K562 (cell line): ENCODE data around the gene PSME1. TPM values are rescaled to one million over a fixed set of nuclear protein-coding genes. Genes with fewer than 3 reads are reported as not detected.

Experiments used
- ATAC-seq: fragments of 200-7000 bp; cut with Tn5 transposase; 3 replicates; pipeline ENCODE4 v1.9.1; 2020; ENCODE audit warnings: moderate library complexity
- BruUV-seq: library from RNA; stranded (reverse); fragments of 400-500 nt; replicated peaks from 2 replicates; lab custom pipeline; 2021; lab: Mats Ljungman, UMichigan
- CTCF ChIA-PET: fragments of 300-600 bp; formaldehyde crosslinking; extraction: SDS; loops from one replicate; lab custom pipeline; 2021; ENCODE audit warnings: low intra/inter-chr PET ratio; lab: Yijun Ruan, JAX
- POLR2A ChIA-PET: fragments of 300-600, 350-650 bp; sonication (Branson Sonifier 250); formaldehyde crosslinking; extraction: SDS; loops from one replicate; lab custom pipeline; 2021; ENCODE audit warnings: antibody characterized with exemption, inconsistent platforms; lab: Yijun Ruan, JAX
- DNase-seq, 4 experiments: peaks; one replicate each; pipeline versions ENCODE4 v3.0.0 to v3.0.0-alpha.2; 2011 to 2018; ENCODE audit warnings: low spot score in 3 of 4, mixed read lengths in 3 of 4; ENCODE audit errors: extremely low read depth in 1 of 4
- FAIRE-seq: peaks from 2 replicates; lab custom pipeline; 2011; peaks lifted over from hg19 to GRCh38; lab: Jason Lieb, UNC
- H2AFZ ChIP-seq: 2 replicates; pipeline ENCODE4 v1.6.0; 2011; ENCODE audit warnings: low read depth, low read length, control low read depth, inconsistent platforms
- H3K27ac ChIP-seq: fragments of 200-600 bp; 3 replicates; pipeline ENCODE4 v1.8.0; 2011; ENCODE audit warnings: low read depth, mild to moderate bottlenecking, control low read depth, inconsistent platforms, low read length, moderate library complexity, mixed read lengths; ENCODE audit errors: extremely low read depth
- H3K27me3 ChIP-seq, 2 experiments: fragments of 300-600 bp in 1 of 2; 2 replicates in 1 of 2; 3 replicates in 1 of 2; pipeline versions ENCODE4 v1.6.0 to v1.8.0; 2011; ENCODE audit warnings: inconsistent platforms in 2 of 2, low read length in 2 of 2, mild to moderate bottlenecking in 1 of 2, mixed read lengths in 1 of 2, moderate library complexity in 1 of 2; ENCODE audit not compliant: control insufficient read depth in 2 of 2, insufficient read depth in 2 of 2
- H3K36me3 ChIP-seq: fragments of 300-600 bp; 3 replicates; pipeline ENCODE4 v1.8.0; 2011; ENCODE audit warnings: mild to moderate bottlenecking, low read length, inconsistent platforms; ENCODE audit not compliant: control insufficient read depth, insufficient read depth
- H3K4me1 ChIP-seq, 2 experiments: fragments of 200-600 bp in 1 of 2; replicated peaks in 1 of 2; 2 replicates in 1 of 2; 3 replicates in 1 of 2; pipeline versions ENCODE4 v1.5.1 to v1.8.0; 2011; ENCODE audit warnings: inconsistent platforms in 2 of 2, low read length in 2 of 2, mild to moderate bottlenecking in 1 of 2, mixed read lengths in 1 of 2, moderate library complexity in 1 of 2; ENCODE audit not compliant: control insufficient read depth in 2 of 2, insufficient read depth in 2 of 2
- H3K4me2 ChIP-seq: 2 replicates; pipeline ENCODE4 v1.6.1; 2011; ENCODE audit warnings: low read length, control low read depth, inconsistent platforms, mixed read lengths; ENCODE audit not compliant: insufficient read depth
- H3K4me3 ChIP-seq: fragments of 200-600 bp; sonication (generic), shearing (Covaris generic); 2 replicates; pipeline ENCODE4 v1.5.1; 2016; ENCODE audit warnings: control low read depth, inconsistent platforms
- H3K79me2 ChIP-seq: fragments of 200-600 bp; 3 replicates; pipeline ENCODE4 v1.8.0; 2011; ENCODE audit warnings: low read length, inconsistent platforms; ENCODE audit not compliant: control insufficient read depth, insufficient read depth
- H3K9ac ChIP-seq, 2 experiments: 2 replicates each; pipeline versions ENCODE4 v1.6.0 to v1.6.1; 2011; ENCODE audit warnings: low read depth in 2 of 2, low read length in 2 of 2, control low read depth in 1 of 2, inconsistent platforms in 1 of 2, mild to moderate bottlenecking in 1 of 2, mixed read lengths in 1 of 2; ENCODE audit not compliant: insufficient read depth in 1 of 2
- H3K9me1 ChIP-seq: one replicate; pipeline ENCODE4 v1.6.0; 2011; ENCODE audit warnings: inconsistent platforms, mild to moderate bottlenecking, low read length, moderate library complexity; ENCODE audit not compliant: control insufficient read depth, insufficient read depth
- H3K9me3 ChIP-seq: replicated peaks from 2 replicates; pipeline ENCODE4 v1.5.1; 2011; ENCODE audit warnings: low read depth, low read length, inconsistent platforms; ENCODE audit not compliant: control insufficient read depth, insufficient read depth
- H4K20me1 ChIP-seq: replicated peaks from 2 replicates; pipeline ENCODE4 v1.6.1; 2011; ENCODE audit warnings: low read length, inconsistent platforms, mixed read lengths; ENCODE audit not compliant: control insufficient read depth, insufficient read depth
- POLR2AphosphoS5 ChIP-seq: IDR thresholded peaks from 2 replicates; pipeline ENCODE4 v1.6.1; 2011; ENCODE audit warnings: mild to moderate bottlenecking, low read depth, low read length, moderate library complexity; ENCODE audit not compliant: control insufficient read depth, insufficient read depth
- POLR2G ChIP-seq: fragments of 200-400 bp; formaldehyde crosslinking; IDR thresholded peaks from 2 replicates; pipeline ENCODE4 v1.6.1; 2017; ENCODE audit warnings: low read depth, mild to moderate bottlenecking, antibody characterized with exemption, low read length, moderate library complexity
- RBFOX2 ChIP-seq: fragments of 200-400 bp; formaldehyde crosslinking; IDR thresholded peaks from 2 replicates; pipeline ENCODE4 v1.6.1; 2017; ENCODE audit warnings: low read depth, mild to moderate bottlenecking, low read length, moderate library complexity
- SMARCE1 ChIP-seq: fragments of 450-650 bp; IDR thresholded peaks from 2 replicates; pipeline ENCODE4 v1.7.1; 2016; ENCODE audit warnings: mild to moderate bottlenecking
- SP2 ChIP-seq: IDR thresholded peaks from 2 replicates; pipeline ENCODE4 v1.6.1; 2011; ENCODE audit warnings: mild to moderate bottlenecking, low read depth, low read length, moderate library complexity; ENCODE audit not compliant: poor library complexity, severe bottlenecking; ENCODE audit errors: extremely low read depth
- TSC22D4 ChIP-seq: fragments of 450-650 bp; IDR thresholded peaks from 2 replicates; pipeline ENCODE4 v1.6.1; 2016; ENCODE audit warnings: missing genetic modification characterization, missing biosample characterization, control low read depth
- ZNF212 ChIP-seq: fragments of 450-650 bp; formaldehyde crosslinking; IDR thresholded peaks from 2 replicates; pipeline ENCODE4 v1.4.0; 2020; ENCODE audit warnings: mild to moderate bottlenecking
- WGBS: fragments of 100-300 bp; shearing (Covaris generic); methylation state at CpG from one replicate; pipeline ENCODE4 v1.1.6; 2016; ENCODE audit warnings: low coverage, mixed read lengths; ENCODE audit not compliant: insufficient coverage; ENCODE audit errors: missing lambda C conversion rate; 5-methylcytosine and 5-hydroxymethylcytosine counted together
- in situ Hi-C: fragments of 300-500 bp; cut with MboI; formaldehyde crosslinking; loops from 4 replicates; pipeline ENCODE4 v1.15.0; 2018; ENCODE audit warnings: inconsistent platforms, mixed read lengths
- intact Hi-C: fragments of 100-400 bp; cut with micrococcal nuclease; formaldehyde crosslinking; loops from 2 replicates; pipeline ENCODE4 v1.14.2; 2022
- polyA plus RNA-seq, 8 experiments: library from polyadenylated mRNA; depleted of rRNA in 4 of 8; stranded (reverse) in 5 of 8; unstranded in 3 of 8; fragments of >200 nt; fragmentation: Nextera tagmentation in 2 of 8; fragmentation: Illumina TruSeq in 1 of 8; extraction: Ambion mirVana in 2 of 8; extraction: Trizol in 1 of 8; gene quantifications; 2 replicates each; pipeline versions ENCODE4 v1.2.1 to v1.2.3, GENCODE V29; 2011 to 2014; ENCODE audit warnings: inconsistent platforms in 1 of 8, missing spikeins in 1 of 8
- total RNA-seq, 7 experiments: library from RNA; depleted of rRNA in 6 of 7; stranded (reverse); fragments of >200 nt in 6 of 7; fragmentation: Illumina TruSeq in 2 of 7; extraction: Trizol in 2 of 7; gene quantifications; 2 replicates each; pipeline versions ENCODE4 v1.2.1 to v1.2.3, GENCODE V29; 2011 to 2021; ENCODE audit warnings: low replicate concordance in 1 of 7
- TF ChIP-seq, protein P1 (sequence below): fragments of 450-650 bp; formaldehyde crosslinking; IDR thresholded peaks from 2 replicates; pipeline ENCODE4 v1.4.0; 2020; ENCODE audit warnings: mild to moderate bottlenecking, mixed read lengths

PSME1 gene
- total and polyA plus RNA-seq, 9 of the 15 experiments (the other 6 are each of a cell fraction or from before 2014, with no cell fraction given), result 20.3 to 180 (median 67.5) TPM

DNA sequence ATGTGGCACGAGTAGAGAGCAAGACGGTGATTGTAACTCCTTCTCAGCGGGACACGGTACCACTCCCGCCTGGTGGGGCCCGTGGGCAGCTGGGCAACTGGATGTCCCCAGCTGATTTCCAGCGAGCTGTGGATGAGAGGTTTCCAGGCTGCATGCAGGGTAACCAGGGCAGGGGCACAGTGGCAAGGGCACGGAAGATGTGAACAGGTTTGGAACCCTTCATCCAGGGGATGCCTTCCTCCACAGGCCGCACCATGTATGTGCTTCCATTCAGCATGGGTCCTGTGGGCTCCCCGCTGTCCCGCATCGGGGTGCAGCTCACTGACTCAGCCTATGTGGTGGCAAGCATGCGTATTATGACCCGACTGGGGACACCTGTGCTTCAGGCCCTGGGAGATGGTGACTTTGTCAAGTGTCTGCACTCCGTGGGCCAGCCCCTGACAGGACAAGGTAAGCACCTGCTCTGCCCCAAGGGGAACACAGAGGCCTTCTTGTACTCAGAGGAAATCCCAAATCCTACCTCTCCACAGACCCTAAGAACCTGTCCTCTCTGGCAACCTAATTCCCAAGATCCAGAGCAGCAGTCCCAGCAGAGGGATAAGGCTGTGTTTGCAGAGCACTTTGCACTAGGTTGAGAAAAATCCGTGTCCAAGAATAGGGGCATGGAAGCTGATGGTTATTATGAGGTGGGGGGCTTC, 37.6 kb upstream of the PSME1 start:
- Histone ChIP-seq H3K27ac (no peak overlapping the region), H3K4me3 (no peak overlapping the region), H2AFZ (no peak overlapping the region), H3K9me1 (no peaks in the 10 kb centered on the region), H3K4me1 (peaks cover 12 to 19% of the 10 kb centered on the region in 2 experiments; a peak in 4 of 5 replicates), H3K9ac (no peak overlapping the region; a peak in 1 of 4 replicates), H3K27me3 (no peaks in the 10 kb centered on the region), H3K36me3 (peaks cover 56% of the 10 kb centered on the region; the same call in 2 of the 3 replicates), H3K9me3 (no peaks in the 10 kb centered on the region), H3K4me2 (no peak overlapping the region), H4K20me1 (0 out of 2 replicates have a peak, but pooled peaks cover 2% of the 10 kb centered on the region), H3K79me2 (peaks cover 29% of the 10 kb centered on the region)
- no TSS peak for BruUV-seq
- ChIA-PET POLR2A (interaction anchor here (1.0 kb wide), 2 partner anchors 10 to 16 kb away, joined by 3 to 4 read pairs; partner anchors contain the start of genes DCAF11 and NRL), CTCF (no interaction called here)
- WGBS, result 90% methylated on average over 9 of the region's 16 CpGs
- ATAC-seq (no peak), DNase-seq (no peak), FAIRE-seq (no peak)
- in situ Hi-C loops (no loop called here), intact Hi-C loops (loop anchor here (10.0 kb wide), 2 partner anchors 46 to 84 kb away; partner anchors contain the start of genes EMC9, PSME2 and RNF31)
- TF ChIP-seq RBFOX2 (peak; percentile 16), SP2 (no peak), POLR2G (peak; percentile 55; the same call in 1 of the 2 replicates), ZNF212 (CRISPR knock-in tag) (no peak), TSC22D4 (no peak), SMARCE1 (no peak), POLR2AphosphoS5 (no peak)
- TF ChIP-seq, protein P1, sequence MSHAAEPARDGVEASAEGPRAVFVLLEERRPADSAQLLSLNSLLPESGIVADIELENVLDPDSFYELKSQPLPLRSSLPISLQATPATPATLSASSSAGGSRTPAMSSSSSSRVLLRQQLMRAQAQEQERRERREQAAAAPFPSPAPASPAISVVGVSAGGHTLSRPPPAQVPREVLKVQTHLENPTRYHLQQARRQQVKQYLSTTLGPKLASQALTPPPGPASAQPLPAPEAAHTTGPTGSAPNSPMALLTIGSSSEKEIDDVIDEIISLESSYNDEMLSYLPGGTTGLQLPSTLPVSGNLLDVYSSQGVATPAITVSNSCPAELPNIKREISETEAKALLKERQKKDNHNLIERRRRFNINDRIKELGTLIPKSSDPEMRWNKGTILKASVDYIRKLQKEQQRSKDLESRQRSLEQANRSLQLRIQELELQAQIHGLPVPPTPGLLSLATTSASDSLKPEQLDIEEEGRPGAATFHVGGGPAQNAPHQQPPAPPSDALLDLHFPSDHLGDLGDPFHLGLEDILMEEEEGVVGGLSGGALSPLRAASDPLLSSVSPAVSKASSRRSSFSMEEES (CRISPR knock-in tag), result no peak
